Activated effector memory CD4-positive, alpha-beta T cell treated with anti-CD3 and anti-CD28 coated beads, Interleukin-2, amount 50 U/mL, for 16 hours (primary cell): ENCODE results near the gene RBMY1J.
"Not testable (repeated sequence)": the region's sequence is repeated elsewhere in the genome, so short reads cannot be mapped to it uniquely, and the experiment has no call there.

Experiments used
- DNase-seq: peaks from one replicate; pipeline ENCODE4 v3.0.0-alpha.2; 2020

RBMY1J gene

GRCh38 chrY:22403110-22403509, at the start of gene RBMY1J:
RBMY1J (plus strand) TSS chrY:22403410; CDS start chrY:22405448, 2,038 bp downstream.
- not testable (repeated sequence) for DNase-seq

DNA sequence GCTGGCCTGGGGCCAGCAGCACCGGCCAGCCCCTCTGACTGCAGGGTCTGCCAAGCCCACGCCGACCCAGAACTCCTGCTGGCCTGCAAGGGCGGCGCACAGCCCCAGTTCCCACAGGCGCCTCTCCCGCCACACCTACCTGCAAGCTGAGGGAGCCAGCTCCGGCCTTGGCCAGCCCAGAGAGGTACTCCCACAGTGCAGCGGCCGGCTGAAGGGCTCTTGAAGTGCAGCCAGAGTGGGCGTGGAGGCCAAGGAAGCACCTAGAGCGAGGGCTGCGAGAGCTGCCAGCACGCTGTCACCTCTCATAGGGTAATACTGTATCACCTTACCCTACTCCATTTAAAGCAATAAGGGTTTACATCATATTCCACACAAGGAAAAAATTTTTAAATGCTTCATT, 35.8 kb upstream of the RBMY1J start:
- DNase-seq, result no peak

- no peak for DNase-seq
Observed at GRCh38 chrY:22370623-22371022, 32.6 kb upstream of the RBMY1J start.

- no peak for DNase-seq
Observed at GRCh38 chrY:22373494-22373893, 29.7 kb upstream of the RBMY1J start.

GRCh38 chrY:22444718-22445396, 41.6 kb downstream of the RBMY1J start:
- DNase-seq, result not testable (repeated sequence)

DNA sequence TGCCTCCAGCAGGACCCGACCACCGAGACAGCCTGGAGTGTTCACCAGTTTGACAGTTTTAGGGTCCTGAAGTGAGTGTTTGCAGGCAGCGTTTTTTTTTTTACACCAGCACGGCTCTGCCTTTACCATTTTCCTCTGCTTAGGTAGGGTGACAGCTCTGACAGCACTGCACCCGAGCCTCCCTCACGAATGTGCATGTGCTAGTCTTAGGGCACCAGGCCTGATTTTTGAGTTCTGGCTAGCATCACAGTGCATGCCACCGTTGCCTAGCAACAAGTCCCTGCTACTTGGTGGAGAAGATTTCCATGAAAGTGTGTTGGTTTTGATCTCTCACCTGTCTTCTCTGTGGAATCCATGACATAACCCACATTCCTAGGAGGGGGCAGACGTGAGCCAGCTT, 52.3 kb downstream of the RBMY1J start:
- DNase-seq, result not testable (repeated sequence)

GRCh38 chrY:22461962-22462361, 58.8 kb downstream of the RBMY1J start:
- DNase-seq, result not testable (repeated sequence)
